Measurements from ENCODE around the gene SPSB1. TPM values are rescaled to one million over a fixed set of nuclear protein-coding genes. Genes with fewer than 3 reads are reported as not detected.
A peak's percentile ranks its signal among the peaks of the same experiment; 100 is the strongest.
"Not testable (repeated sequence)": the region's sequence is repeated elsewhere in the genome, so short reads cannot be mapped to it uniquely, and the experiment has no call there.

The SPSB1 gene
- total RNA-seq, 4 donors from 2014 or later = 18.9 to 64.9 (median 41.8) TPM

DNA sequence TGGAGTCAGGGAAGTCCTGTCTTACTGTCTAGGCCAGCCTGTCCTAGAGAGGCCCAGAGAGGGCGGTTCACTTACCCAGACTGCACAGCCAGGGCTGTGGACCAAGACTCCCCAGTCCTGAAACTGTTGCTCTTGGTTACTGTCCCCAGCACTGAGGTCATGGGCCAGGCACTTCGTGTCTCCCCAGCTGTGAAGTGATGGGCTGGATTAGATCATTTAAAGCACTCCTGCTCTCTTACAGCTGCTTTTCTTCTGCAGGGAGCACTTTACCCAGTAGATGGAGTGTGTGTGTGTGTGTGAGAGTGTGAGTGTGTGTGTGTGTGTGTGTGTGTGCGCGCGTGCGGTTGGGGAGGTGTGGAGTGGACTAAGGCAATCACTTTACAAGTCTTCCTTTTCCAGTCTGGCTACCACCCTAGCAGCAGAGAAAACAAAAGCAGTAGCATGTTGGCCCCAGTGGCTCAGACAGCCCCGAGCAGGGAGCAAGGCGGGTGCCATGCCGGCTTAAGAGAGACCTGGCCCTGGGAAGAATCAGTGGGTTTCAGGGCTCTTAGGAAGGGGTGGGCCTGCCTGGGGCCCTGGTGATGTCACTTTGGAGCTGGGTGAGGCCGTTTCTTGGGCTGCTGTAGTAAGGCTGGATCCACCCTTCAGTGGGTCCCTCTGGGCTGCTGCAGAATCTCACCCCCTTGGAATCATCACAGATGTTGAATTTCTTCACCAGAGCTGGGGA lies 2.4 kb downstream of the SPSB1 start:
- Histone ChIP-seq H3K4me1 (peaks cover 0 to 69% (median 24%) of the 10 kb centered on the region in 4 donors), H3K4me3 (peak overlapping the region; percentile 69 to 87 (median 82)), H3K27ac (peak overlapping the region; percentile 13 to 95 (median 84)), H3K27me3 (no peaks in the 10 kb centered on the region), H3K9me3 (no peaks in the 10 kb centered on the region), H3K36me3 (no peaks in the 10 kb centered on the region)
- TF ChIP-seq EP300 (IDR thresholded peaks at IDR 0.05) (peak in 1 of 2 donors; percentile 8), POLR2A (IDR thresholded peaks at IDR 0.05) (no peak)
- TF ChIP-seq, protein P1, sequence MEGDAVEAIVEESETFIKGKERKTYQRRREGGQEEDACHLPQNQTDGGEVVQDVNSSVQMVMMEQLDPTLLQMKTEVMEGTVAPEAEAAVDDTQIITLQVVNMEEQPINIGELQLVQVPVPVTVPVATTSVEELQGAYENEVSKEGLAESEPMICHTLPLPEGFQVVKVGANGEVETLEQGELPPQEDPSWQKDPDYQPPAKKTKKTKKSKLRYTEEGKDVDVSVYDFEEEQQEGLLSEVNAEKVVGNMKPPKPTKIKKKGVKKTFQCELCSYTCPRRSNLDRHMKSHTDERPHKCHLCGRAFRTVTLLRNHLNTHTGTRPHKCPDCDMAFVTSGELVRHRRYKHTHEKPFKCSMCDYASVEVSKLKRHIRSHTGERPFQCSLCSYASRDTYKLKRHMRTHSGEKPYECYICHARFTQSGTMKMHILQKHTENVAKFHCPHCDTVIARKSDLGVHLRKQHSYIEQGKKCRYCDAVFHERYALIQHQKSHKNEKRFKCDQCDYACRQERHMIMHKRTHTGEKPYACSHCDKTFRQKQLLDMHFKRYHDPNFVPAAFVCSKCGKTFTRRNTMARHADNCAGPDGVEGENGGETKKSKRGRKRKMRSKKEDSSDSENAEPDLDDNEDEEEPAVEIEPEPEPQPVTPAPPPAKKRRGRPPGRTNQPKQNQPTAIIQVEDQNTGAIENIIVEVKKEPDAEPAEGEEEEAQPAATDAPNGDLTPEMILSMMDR (IDR thresholded peaks at IDR 0.05) = peak in 2 of 5 experiments; percentile 30
- DNase-seq (ENCODE audit: low spot score in 2 of 2) = peak in 1 of 2 donors; percentile 49
- WGBS, 2 donors = 51 to 56% methylated on average over 10 of the region's 10 CpGs

DNA sequence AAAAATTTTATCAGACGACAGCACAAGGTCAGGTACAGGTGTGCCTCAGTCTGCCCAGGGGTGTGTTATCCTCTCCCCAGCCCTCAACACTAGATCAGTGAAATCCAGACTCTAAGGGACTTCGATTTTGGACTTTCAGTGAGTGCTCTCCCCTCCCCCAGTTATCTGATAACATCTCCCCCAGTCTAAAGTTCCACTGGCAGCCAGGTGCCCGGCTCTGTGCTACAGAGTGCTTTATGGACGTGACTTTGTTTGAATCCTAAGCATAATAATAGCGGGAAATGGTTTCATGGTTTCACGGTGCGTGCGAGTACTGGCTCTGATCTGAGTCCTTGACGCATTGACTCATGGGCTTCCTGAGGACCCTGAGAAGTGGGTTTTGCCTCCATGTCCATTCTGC lies 3.2 kb downstream of the SPSB1 start:
- Histone ChIP-seq H3K27ac (peak overlapping the region in 3 of 4 donors; percentile 22 to 94 (median 50)), H3K9me3 (no peaks in the 10 kb centered on the region), H3K4me1 (peaks cover 3 to 69% (median 20%) of the 10 kb centered on the region in 4 donors), H3K27me3 (no peaks in the 10 kb centered on the region), H3K4me3 (no peak overlapping the region), H3K36me3 (no peaks in the 10 kb centered on the region)
- DNase-seq (ENCODE audit: low spot score in 2 of 2) = no peak
- TF ChIP-seq EP300 (IDR thresholded peaks at IDR 0.05) = no peak
- TF ChIP-seq POLR2A (IDR thresholded peaks at IDR 0.05) = no peak
- TF ChIP-seq, protein P1 (IDR thresholded peaks at IDR 0.05) = no peak
- 84 to 89% methylated on average over 9 of the region's 9 CpGs for WGBS, 2 donors

DNA sequence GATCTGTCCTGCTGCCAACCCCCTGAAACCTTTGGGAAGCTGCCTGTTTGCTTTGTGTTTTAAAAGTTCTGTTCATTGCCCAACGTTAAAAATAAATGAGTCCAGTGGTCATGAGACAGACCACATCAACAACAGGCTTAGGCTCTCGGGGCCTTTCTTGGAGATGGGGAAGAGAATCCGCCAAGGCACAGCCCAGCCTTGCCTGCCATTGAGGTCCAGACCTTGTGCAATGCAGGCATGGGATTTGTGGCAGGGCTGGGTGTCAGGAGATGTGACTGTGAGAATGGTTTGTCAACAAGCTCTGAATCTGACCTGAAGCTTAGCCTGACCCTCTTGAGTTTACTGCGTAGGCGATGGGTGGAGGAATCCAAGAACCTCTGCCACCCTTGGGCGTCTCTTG lies 4.2 kb downstream of the SPSB1 start:
- H3K9me3 ChIP-seq = no peaks in the 10 kb centered on the region
- peak; percentile 48 to 68 for DNase-seq (ENCODE audit: low spot score in 2 of 2)
- no peak overlapping the region for H3K4me3 ChIP-seq
- TF ChIP-seq, protein P1 (IDR thresholded peaks at IDR 0.05) = no peak
- peak in 1 of 2 donors; percentile 87 for TF ChIP-seq EP300 (IDR thresholded peaks at IDR 0.05)
- peaks cover 3 to 70% (median 18%) of the 10 kb centered on the region in 4 donors for H3K4me1 ChIP-seq
- no peaks in the 10 kb centered on the region for H3K27me3 ChIP-seq
- no peaks in the 10 kb centered on the region for H3K36me3 ChIP-seq
- H3K27ac ChIP-seq = peak overlapping the region in 2 of 4 donors; percentile 49 to 50
- 75 to 88% methylated on average over 6 of the region's 6 CpGs for WGBS, 2 donors

DNA sequence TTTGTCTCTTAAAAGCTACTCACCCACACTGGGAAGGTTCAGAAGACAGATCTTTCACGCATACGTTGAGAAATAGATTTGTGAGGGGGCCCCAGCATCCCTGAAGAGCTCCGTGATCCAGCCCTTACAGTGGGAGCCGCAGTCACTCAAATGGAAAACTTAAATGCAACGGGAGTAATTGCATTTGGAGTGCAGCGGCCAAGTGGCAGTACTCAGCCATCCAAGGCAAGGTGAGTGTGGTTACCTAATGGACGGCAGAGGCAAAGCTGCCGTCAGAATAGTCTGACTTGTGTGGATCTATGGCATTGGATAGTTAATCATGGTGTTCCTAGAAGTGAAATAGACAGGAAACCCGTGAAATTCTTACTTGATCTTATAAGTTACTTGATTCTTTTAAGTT lies 5.1 kb downstream of the SPSB1 start:
- H3K4me3 ChIP-seq = no peak overlapping the region
- H3K27me3 ChIP-seq = no peaks in the 10 kb centered on the region
- no peaks in the 10 kb centered on the region for H3K36me3 ChIP-seq
- no peak for DNase-seq (ENCODE audit: low spot score in 2 of 2)
- no peaks in the 10 kb centered on the region for H3K9me3 ChIP-seq
- TF ChIP-seq POLR2A (IDR thresholded peaks at IDR 0.05) (no peak), EP300 (IDR thresholded peaks at IDR 0.05) (no peak)
- TF ChIP-seq, protein P1 (IDR thresholded peaks at IDR 0.05) = no peak
- WGBS, 2 donors = 67 to 77% methylated on average over 8 to 9 of the region's 9 CpGs
- H3K4me1 ChIP-seq = peaks cover 3 to 74% (median 24%) of the 10 kb centered on the region in 4 donors
- peak overlapping the region in 1 of 4 donors; percentile 49 for H3K27ac ChIP-seq

DNA sequence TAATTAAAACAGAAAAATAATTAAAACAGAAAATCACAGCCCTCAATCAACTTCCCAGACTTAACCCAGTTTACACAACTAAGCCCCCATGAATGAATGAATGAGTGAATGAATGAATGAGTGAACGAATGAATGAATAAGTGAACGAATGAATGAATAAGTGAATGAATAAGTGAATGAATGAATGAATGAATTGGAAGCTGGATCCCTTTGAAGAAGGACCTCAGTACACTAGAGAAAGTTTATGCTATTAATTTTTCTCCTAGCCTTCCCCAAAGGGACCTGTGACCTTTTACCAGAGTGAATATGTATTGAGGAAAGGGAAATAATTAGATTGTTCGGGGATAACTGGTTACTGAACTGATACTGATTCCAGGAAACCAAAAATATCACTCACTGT lies 5.6 kb downstream of the SPSB1 start:
- H3K27ac ChIP-seq = no peak overlapping the region
- H3K9me3 ChIP-seq = no peaks in the 10 kb centered on the region
- H3K4me1 ChIP-seq = peaks cover 3 to 78% (median 28%) of the 10 kb centered on the region in 4 donors
- no peaks in the 10 kb centered on the region for H3K27me3 ChIP-seq
- no peak overlapping the region for H3K4me3 ChIP-seq
- no peaks in the 10 kb centered on the region for H3K36me3 ChIP-seq
- WGBS, 2 donors = 45 to 66% methylated on average over 3 of the region's 3 CpGs
- TF ChIP-seq POLR2A (IDR thresholded peaks at IDR 0.05) = no peak
- no peak for TF ChIP-seq EP300 (IDR thresholded peaks at IDR 0.05)
- TF ChIP-seq, protein P1 (IDR thresholded peaks at IDR 0.05) = no peak
- DNase-seq (ENCODE audit: low spot score in 2 of 2) = no peak

DNA sequence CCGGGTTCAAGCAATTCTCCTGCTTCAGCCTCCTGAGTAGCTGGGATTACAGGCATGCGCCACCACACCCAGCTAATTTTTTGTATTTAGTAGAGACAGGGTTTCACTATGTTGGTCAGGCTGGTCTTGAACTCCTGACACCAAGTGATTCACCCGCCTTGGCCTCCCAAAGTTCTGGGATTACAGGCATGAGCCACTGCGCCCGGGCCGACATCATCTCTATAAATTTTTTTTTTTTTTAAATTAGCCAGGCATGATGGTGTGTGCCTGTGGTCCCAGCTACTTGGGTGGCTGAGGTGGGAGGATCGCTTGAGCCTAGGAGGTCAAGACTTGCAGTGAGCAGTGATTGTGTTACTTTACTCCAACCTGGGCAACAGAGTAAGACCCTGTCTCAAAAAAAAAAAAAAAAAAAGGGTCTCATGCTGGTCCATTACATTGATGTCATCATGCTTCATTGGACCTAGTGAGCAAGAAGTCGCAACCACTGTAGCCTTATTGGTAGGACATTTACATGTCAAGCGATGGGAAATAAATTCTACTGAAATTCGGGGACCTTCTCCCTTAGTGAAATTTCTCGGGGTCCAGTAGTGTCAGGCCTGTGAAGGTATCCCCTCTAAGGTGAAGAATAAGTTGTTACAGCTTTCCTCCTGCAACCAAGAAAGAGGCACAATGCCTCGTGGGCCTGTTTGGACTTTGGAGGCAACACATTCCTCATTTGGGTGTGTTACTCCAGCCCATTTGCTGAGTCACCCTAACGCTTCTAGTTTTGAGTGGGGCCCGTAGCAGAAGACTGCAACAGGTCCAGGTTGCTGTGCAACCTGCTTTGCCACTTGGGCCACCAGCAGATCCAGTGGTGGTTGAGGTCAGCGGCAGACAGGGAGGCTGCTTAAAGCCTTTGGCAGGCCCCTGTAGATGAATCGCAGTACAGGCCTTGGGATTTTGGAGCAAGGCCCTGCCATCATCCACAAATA lies 7.2 kb downstream of the SPSB1 start:
- peaks cover 3 to 81% (median 28%) of the 10 kb centered on the region in 4 donors for H3K4me1 ChIP-seq
- not testable (repeated sequence) for H3K4me3 ChIP-seq; DNase-seq (ENCODE audit: low spot score in 2 of 2); H3K27me3 ChIP-seq; H3K36me3 ChIP-seq; H3K9me3 ChIP-seq
- WGBS, 2 donors = 84 to 85% methylated on average over 16 of the region's 16 CpGs
- peak overlapping the region in 3 of 4 donors; percentile 29 to 74 (median 50) for H3K27ac ChIP-seq
